GM19025 (cell line): Measurements from ENCODE around the gene RASSF5.

Source experiments
- ATAC-seq: cut with Tn5 transposase; IDR thresholded peaks from one replicate; pipeline ENCODE4 v1.9.1; 2021; ENCODE audit warnings: mild to moderate bottlenecking, low read depth, moderate library complexity; ENCODE audit not compliant: unreplicated experiment

The RASSF5 gene

GRCh38 chr1:206495493-206496046, 11.8 kb upstream of the RASSF5 start:
- ATAC-seq, result no peak

- ATAC-seq, result peak; percentile 84
Observed at GRCh38 chr1:206496131-206496793, 11.1 kb upstream of the RASSF5 start.

GRCh38 chr1:206497363-206497762, 10.0 kb upstream of the RASSF5 start:
- no peak for ATAC-seq

- ATAC-seq, result no peak
Observed at GRCh38 chr1:206497774-206498173, 9.6 kb upstream of the RASSF5 start.

GRCh38 chr1:206498685-206499084, 8.6 kb upstream of the RASSF5 start:
- no peak for ATAC-seq

GRCh38 chr1:206500046-206500445, 7.3 kb upstream of the RASSF5 start:
- ATAC-seq, result no peak

DNA sequence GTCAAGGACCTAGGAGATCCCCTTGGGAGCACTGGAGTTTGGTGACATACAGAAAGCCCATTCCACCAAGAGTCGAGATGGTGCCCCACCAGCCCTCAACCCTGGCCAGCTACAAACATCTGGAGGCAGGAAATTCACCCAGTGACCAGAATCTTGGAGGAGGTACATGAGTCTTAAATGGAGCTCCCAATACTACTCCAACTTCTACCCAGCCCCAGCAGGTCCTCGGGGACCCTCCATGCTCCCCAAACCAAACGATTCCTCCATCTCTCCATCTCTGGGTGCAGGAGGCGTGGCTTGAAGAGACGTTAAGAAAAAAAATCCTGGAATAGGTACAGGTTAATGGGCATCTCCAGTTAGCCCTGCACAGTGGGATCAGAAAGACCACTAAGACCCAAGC, 5.5 kb upstream of the RASSF5 start:
- no peak for ATAC-seq

- ATAC-seq, result no peak
Observed at GRCh38 chr1:206502403-206502802, 4.9 kb upstream of the RASSF5 start.

GRCh38 chr1:206502812-206503211, 4.5 kb upstream of the RASSF5 start:
- no peak for ATAC-seq

- peak; percentile 51 for ATAC-seq
Observed at GRCh38 chr1:206503591-206504362, 3.6 kb upstream of the RASSF5 start.

GRCh38 chr1:206504363-206504713, 3.0 kb upstream of the RASSF5 start:
- ATAC-seq, result no peak

- ATAC-seq, result no peak
Observed at GRCh38 chr1:206505702-206506355, 1.5 kb upstream of the RASSF5 start.

- peak; percentile 6 for ATAC-seq
Observed at GRCh38 chr1:206506405-206507283, 687 bp upstream of the RASSF5 start.

GRCh38 chr1:206508130-206508889, 979 bp downstream of the RASSF5 start:
- no peak for ATAC-seq

- ATAC-seq, result no peak
Observed at GRCh38 chr1:206508956-206509355, 1.6 kb downstream of the RASSF5 start.

DNA sequence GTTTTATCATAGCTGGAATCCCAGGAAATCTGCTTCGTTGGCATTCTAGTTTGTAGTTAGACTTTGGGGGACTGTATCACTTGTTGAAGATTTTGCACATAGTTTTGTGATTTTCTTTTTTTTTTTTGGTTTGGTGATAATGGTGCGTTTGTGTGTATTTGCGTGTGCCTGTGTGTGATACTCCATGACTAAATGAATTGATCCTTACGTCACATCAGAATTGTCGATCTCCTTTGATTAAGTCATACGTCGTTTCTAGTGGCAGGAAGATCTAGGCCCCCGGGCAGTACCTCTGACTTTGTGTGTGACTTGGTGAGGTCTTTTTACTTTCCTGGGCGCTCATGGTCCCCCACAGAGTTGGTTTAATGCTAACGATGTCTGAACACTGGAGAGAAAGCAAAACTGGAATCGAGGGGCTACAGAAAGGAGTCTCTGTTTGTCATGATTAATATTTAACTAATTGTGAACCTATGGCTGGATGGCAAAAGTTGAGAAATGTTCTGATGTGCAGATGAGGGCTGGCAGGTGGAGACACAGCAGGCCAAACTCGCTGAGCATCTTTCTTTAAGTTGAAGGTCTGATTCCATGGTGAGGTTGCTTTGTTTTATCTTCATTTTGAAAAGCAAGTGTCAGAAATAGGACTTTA, 2.4 kb downstream of the RASSF5 start:
- no peak for ATAC-seq

GRCh38 chr1:206510371-206510770, 3.0 kb downstream of the RASSF5 start:
- no peak for ATAC-seq

GRCh38 chr1:206511362-206512057, 4.2 kb downstream of the RASSF5 start:
- ATAC-seq, result no peak
